Liver (tissue), 3 donors: ENCODE results near the gene VTCN1.

ENCODE experiments used
- ATF3 ChIP-seq: IDR thresholded peaks from 2 replicates; pipeline ENCODE4 v1.6.1; 2016; ENCODE audit warnings: antibody characterized with exemption
- EGR1 ChIP-seq, 2 donors: IDR thresholded peaks; 2 replicates each; pipeline ENCODE4 v1.6.1; 2016 to 2018; ENCODE audit warnings: antibody characterized with exemption in 2 of 2, low read depth in 2 of 2
- FOXA1 ChIP-seq: IDR thresholded peaks from 2 replicates; pipeline ENCODE4 v1.6.1; 2016; ENCODE audit warnings: antibody characterized with exemption
- GABPA ChIP-seq, 2 donors: IDR thresholded peaks in 1 of 2; conservative IDR thresholded peaks in 1 of 2; 2 replicates each; pipeline ENCODE4 v1.6.1; 2016; ENCODE audit warnings: antibody characterized with exemption in 2 of 2, mild to moderate bottlenecking in 1 of 2, moderate library complexity in 1 of 2
- JUND ChIP-seq, 2 donors: IDR thresholded peaks; 2 replicates each; pipeline ENCODE4 v1.6.1; 2016; ENCODE audit warnings: antibody characterized with exemption in 2 of 2
- NR2F2 ChIP-seq: IDR thresholded peaks from 2 replicates; pipeline ENCODE4 v1.6.1; 2016; ENCODE audit warnings: antibody characterized with exemption
- RAD21 ChIP-seq, 2 donors: IDR thresholded peaks; 2 replicates each; pipeline ENCODE4 v1.6.1; 2016; ENCODE audit warnings: antibody characterized with exemption in 2 of 2, mild to moderate bottlenecking in 2 of 2
- REST ChIP-seq: IDR thresholded peaks from 2 replicates; pipeline ENCODE4 v1.6.1; 2016; ENCODE audit warnings: antibody characterized with exemption, mild to moderate bottlenecking
- RXRA ChIP-seq, 2 donors: IDR thresholded peaks; 2 replicates each; pipeline ENCODE4 v1.6.1; 2017 to 2018; ENCODE audit warnings: antibody characterized with exemption in 2 of 2, mild to moderate bottlenecking in 1 of 2
- SP1 ChIP-seq: IDR thresholded peaks from 2 replicates; pipeline ENCODE4 v1.6.1; 2018; ENCODE audit warnings: antibody characterized with exemption, mild to moderate bottlenecking
- TAF1 ChIP-seq: conservative IDR thresholded peaks from 2 replicates; pipeline ENCODE4 v1.6.1; 2016; ENCODE audit warnings: antibody characterized with exemption, mild to moderate bottlenecking
- TF ChIP-seq, protein P1 (sequence below): fragments of 150-350 bp; IDR thresholded peaks from 2 replicates; pipeline ENCODE4 v1.5.1; 2017; ENCODE audit warnings: improper control_type of control experiment, low read depth, low read length; ENCODE audit not compliant: missing input control
- TF ChIP-seq, protein P2 (sequence below): IDR thresholded peaks from 2 replicates; pipeline ENCODE4 v1.6.1; 2016; ENCODE audit warnings: antibody characterized with exemption
- TF ChIP-seq, protein P3 (sequence below): IDR thresholded peaks from 2 replicates; pipeline ENCODE4 v1.6.1; 2016; ENCODE audit warnings: antibody characterized with exemption
- donor health status: healthy.
- donor health status: healthy.

GRCh38 chr1:117210386-117210785 lies 341 bp downstream of the VTCN1 start:
- TF ChIP-seq, protein P1, sequence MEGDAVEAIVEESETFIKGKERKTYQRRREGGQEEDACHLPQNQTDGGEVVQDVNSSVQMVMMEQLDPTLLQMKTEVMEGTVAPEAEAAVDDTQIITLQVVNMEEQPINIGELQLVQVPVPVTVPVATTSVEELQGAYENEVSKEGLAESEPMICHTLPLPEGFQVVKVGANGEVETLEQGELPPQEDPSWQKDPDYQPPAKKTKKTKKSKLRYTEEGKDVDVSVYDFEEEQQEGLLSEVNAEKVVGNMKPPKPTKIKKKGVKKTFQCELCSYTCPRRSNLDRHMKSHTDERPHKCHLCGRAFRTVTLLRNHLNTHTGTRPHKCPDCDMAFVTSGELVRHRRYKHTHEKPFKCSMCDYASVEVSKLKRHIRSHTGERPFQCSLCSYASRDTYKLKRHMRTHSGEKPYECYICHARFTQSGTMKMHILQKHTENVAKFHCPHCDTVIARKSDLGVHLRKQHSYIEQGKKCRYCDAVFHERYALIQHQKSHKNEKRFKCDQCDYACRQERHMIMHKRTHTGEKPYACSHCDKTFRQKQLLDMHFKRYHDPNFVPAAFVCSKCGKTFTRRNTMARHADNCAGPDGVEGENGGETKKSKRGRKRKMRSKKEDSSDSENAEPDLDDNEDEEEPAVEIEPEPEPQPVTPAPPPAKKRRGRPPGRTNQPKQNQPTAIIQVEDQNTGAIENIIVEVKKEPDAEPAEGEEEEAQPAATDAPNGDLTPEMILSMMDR, result no peak
- TF ChIP-seq TAF1 (no peak), SP1 (no peak), REST (no peak), EGR1 (IDR thresholded peaks at IDR 0.05; ENCODE audit: low read depth in 2 of 2) (no peak), NR2F2 (no peak), GABPA (IDR thresholded peaks at IDR 0.05 in 1 of 2, conservative IDR thresholded peaks at IDR 0.05 in 1 of 2) (no peak), RAD21 (IDR thresholded peaks at IDR 0.05) (no peak), FOXA1 (no peak), RXRA (IDR thresholded peaks at IDR 0.05) (no peak), JUND (IDR thresholded peaks at IDR 0.05) (no peak), ATF3 (no peak)
- TF ChIP-seq, protein P2, sequence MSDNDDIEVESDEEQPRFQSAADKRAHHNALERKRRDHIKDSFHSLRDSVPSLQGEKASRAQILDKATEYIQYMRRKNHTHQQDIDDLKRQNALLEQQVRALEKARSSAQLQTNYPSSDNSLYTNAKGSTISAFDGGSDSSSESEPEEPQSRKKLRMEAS, result no peak
- TF ChIP-seq, protein P3, sequence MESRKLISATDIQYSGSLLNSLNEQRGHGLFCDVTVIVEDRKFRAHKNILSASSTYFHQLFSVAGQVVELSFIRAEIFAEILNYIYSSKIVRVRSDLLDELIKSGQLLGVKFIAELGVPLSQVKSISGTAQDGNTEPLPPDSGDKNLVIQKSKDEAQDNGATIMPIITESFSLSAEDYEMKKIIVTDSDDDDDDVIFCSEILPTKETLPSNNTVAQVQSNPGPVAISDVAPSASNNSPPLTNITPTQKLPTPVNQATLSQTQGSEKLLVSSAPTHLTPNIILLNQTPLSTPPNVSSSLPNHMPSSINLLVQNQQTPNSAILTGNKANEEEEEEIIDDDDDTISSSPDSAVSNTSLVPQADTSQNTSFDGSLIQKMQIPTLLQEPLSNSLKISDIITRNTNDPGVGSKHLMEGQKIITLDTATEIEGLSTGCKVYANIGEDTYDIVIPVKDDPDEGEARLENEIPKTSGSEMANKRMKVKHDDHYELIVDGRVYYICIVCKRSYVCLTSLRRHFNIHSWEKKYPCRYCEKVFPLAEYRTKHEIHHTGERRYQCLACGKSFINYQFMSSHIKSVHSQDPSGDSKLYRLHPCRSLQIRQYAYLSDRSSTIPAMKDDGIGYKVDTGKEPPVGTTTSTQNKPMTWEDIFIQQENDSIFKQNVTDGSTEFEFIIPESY, result no peak
